GM23248 (cell line): Measurements from ENCODE around the gene SLC48A1.

Source experiments
- EZH2 ChIP-seq: fragments of 200-600 bp; sonication (generic); IDR thresholded peaks from 2 replicates; pipeline ENCODE4 v1.6.1; 2018; ENCODE audit warnings: antibody characterized with exemption, mild to moderate bottlenecking; ENCODE audit not compliant: insufficient read depth, poor library complexity, severe bottlenecking
- EZH2phosphoT487 ChIP-seq: fragments of 200-600 bp; sonication (generic); IDR thresholded peaks from 2 replicates; pipeline ENCODE4 v1.6.1; 2018; ENCODE audit warnings: antibody characterized with exemption, moderate library complexity, mild to moderate bottlenecking, low read depth; ENCODE audit not compliant: insufficient read depth

DNA sequence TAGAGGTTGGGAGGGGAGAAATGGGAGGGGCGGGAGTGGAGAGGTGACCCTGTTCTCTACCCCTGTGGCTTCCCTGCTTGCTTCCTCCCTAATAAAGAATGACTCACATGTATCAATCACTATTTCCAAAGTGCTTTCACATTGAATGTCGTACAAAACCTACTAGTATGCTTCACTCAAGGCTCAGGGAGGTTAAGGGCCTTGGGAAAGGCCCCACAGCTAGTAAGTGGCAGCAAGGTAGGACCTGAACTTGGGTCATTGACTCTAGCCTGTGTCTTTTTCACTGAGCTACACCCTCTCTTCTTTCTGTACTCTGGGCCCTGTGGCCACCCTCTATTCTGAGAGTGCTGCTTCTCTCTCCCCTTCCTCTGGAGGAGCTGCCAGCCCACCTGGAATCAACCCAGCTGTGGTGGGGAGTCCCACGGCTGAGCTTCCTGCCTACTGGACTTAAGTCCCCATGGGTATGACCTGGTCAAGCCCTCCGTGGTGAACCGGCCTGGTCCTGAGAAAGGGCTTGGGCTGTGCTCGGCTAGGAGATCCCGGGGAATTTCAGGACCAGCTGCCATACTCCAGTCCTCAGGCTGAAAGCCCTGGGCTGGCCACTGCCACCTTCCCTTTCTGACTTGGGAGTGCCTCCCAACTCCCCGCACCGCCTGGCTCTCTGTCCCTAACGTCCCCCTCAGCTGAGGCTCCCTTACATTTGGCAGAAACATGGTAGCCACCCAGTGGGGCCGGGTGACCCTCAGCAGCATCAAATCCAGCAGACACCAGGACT is 13.0 kb downstream of the SLC48A1 start:
- TF ChIP-seq EZH2 (no peak), EZH2phosphoT487 (no peak)
